ENCODE results near the gene FCRLA. TPM values are rescaled to one million over a fixed set of nuclear protein-coding genes. Genes with fewer than 3 reads are reported as not detected.
"Not testable (repeated sequence)": the region's sequence is repeated elsewhere in the genome, so short reads cannot be mapped to it uniquely, and the experiment has no call there.

Gene FCRLA
- 1 to 10 TPM in 2 of 4 donors, under 1 TPM in 1, not detected in 1; 0.19 to 2.2 (median 2.0) TPM for total RNA-seq

GRCh38 chr1:161706482-161707347 is at the start of gene FCRLA:
Gene FCRLA (plus strand): TSS chr1:161707229. CDS start chr1:161707265, 36 bp downstream.
- 24 to 31% methylated on average over 4 of the region's 4 CpGs for WGBS, 2 donors
- intact Hi-C loops (cut with DNase I; ENCODE audit: low total_unique reads), result no loop called here
- TF ChIP-seq CTCF (IDR thresholded peaks at IDR 0.05) (no peak), POLR2A (IDR thresholded peaks at IDR 0.05) (no peak)
- no peak within 1 kb of the TSS for H3K4me3 ChIP-seq (ENCODE audit: low read depth, poor library complexity, severe bottlenecking)
- no peak for DNase-seq (ENCODE audit: low spot score in 2 of 2)

- DNase-seq (ENCODE audit: low spot score in 2 of 2); intact Hi-C loops (cut with DNase I; ENCODE audit: low total_unique reads); H3K4me3 ChIP-seq (ENCODE audit: low read depth, poor library complexity, severe bottlenecking): not testable (repeated sequence)
Measured at GRCh38 chr1:161658524-161658923, 48.5 kb upstream of the FCRLA start.

GRCh38 chr1:161661660-161662311 is 45.2 kb upstream of the FCRLA start:
- H3K4me3 ChIP-seq (ENCODE audit: low read depth, poor library complexity, severe bottlenecking); intact Hi-C loops (cut with DNase I; ENCODE audit: low total_unique reads); DNase-seq (ENCODE audit: low spot score in 2 of 2): not testable (repeated sequence)
- WGBS, 2 donors, result 76% methylated on average over 3 of the region's 9 CpGs; no CpG with 5 or more reads in 1 of the 2 donors

- intact Hi-C loops (cut with DNase I; ENCODE audit: low total_unique reads); H3K4me3 ChIP-seq (ENCODE audit: low read depth, poor library complexity, severe bottlenecking); DNase-seq (ENCODE audit: low spot score in 2 of 2): not testable (repeated sequence)
- no CpG with 5 or more reads among the region's 4 CpGs for WGBS, 2 donors
Measured at GRCh38 chr1:161662684-161663339, 44.2 kb upstream of the FCRLA start, which contains the start of gene FCGR2B. Gene FCGR2B (plus strand): TSS chr1:161663143. CDS start chr1:161663242, 99 bp downstream.

GRCh38 chr1:161663569-161663968 is 43.5 kb upstream of the FCRLA start:
- H3K4me3 ChIP-seq (ENCODE audit: low read depth, poor library complexity, severe bottlenecking); intact Hi-C loops (cut with DNase I; ENCODE audit: low total_unique reads); DNase-seq (ENCODE audit: low spot score in 2 of 2): not testable (repeated sequence)
- no CpG with 5 or more reads among the region's 1 CpG for WGBS, 2 donors

- intact Hi-C loops (cut with DNase I; ENCODE audit: low total_unique reads); DNase-seq (ENCODE audit: low spot score in 2 of 2); H3K4me3 ChIP-seq (ENCODE audit: low read depth, poor library complexity, severe bottlenecking): not testable (repeated sequence)
- WGBS, 2 donors, result no CpG with 5 or more reads among the region's 4 CpGs
Measured at GRCh38 chr1:161664689-161665088, 42.3 kb upstream of the FCRLA start.

GRCh38 chr1:161671045-161672020 is 35.7 kb upstream of the FCRLA start:
- intact Hi-C loops (cut with DNase I; ENCODE audit: low total_unique reads); DNase-seq (ENCODE audit: low spot score in 2 of 2); H3K4me3 ChIP-seq (ENCODE audit: low read depth, poor library complexity, severe bottlenecking): not testable (repeated sequence)
- WGBS, 2 donors, result 72 to 73% methylated on average over 10 of the region's 15 CpGs

- H3K4me3 ChIP-seq (ENCODE audit: low read depth, poor library complexity, severe bottlenecking); DNase-seq (ENCODE audit: low spot score in 2 of 2); intact Hi-C loops (cut with DNase I; ENCODE audit: low total_unique reads): not testable (repeated sequence)
- 79 to 83% methylated on average over 6 to 7 of the region's 7 CpGs for WGBS, 2 donors
Measured at GRCh38 chr1:161673437-161673836, 33.6 kb upstream of the FCRLA start.

- 70 to 71% methylated on average over 2 to 3 of the region's 3 CpGs for WGBS, 2 donors
- H3K4me3 ChIP-seq (ENCODE audit: low read depth, poor library complexity, severe bottlenecking); DNase-seq (ENCODE audit: low spot score in 2 of 2); intact Hi-C loops (cut with DNase I; ENCODE audit: low total_unique reads): not testable (repeated sequence)
Measured at GRCh38 chr1:161674447-161674846, 32.6 kb upstream of the FCRLA start.

GRCh38 chr1:161674908-161675307 is 32.1 kb upstream of the FCRLA start:
- intact Hi-C loops (cut with DNase I; ENCODE audit: low total_unique reads), result not testable (repeated sequence)

More at GRCh38 chr1:161674908-161675307, 32.1 kb upstream of the FCRLA start:
- DNase-seq (ENCODE audit: low spot score in 2 of 2); H3K4me3 ChIP-seq (ENCODE audit: low read depth, poor library complexity, severe bottlenecking): not testable (repeated sequence)
- 80 to 94% methylated on average over 2 to 3 of the region's 3 CpGs for WGBS, 2 donors
